Measurements from ENCODE around the gene OCRL.
"Not testable (repeated sequence)": the region's sequence is repeated elsewhere in the genome, so short reads cannot be mapped to it uniquely, and the experiment has no call there.

OCRL gene

GRCh38 chrX:129540722-129541184 lies 694 bp downstream of the OCRL start:
- no peak for DNase-seq

GRCh38 chrX:129544780-129545179 lies 4.7 kb downstream of the OCRL start:
- no peak for DNase-seq

- DNase-seq: no peak
These were observed 5.3 kb downstream of the OCRL start for GRCh38 chrX:129545408-129545807.

- no peak for DNase-seq
These were observed 9.1 kb downstream of the OCRL start for GRCh38 chrX:129549124-129549523.

- no peak for DNase-seq
These were observed 13.7 kb downstream of the OCRL start for GRCh38 chrX:129553619-129554288.

- DNase-seq: not testable (repeated sequence)
These were observed 14.8 kb downstream of the OCRL start for GRCh38 chrX:129554816-129555215.

GRCh38 chrX:129556806-129557315 lies 16.8 kb downstream of the OCRL start:
- no peak for DNase-seq

- no peak for DNase-seq
These were observed 17.9 kb downstream of the OCRL start for GRCh38 chrX:129557844-129558480.

- no peak for DNase-seq
These were observed 19.7 kb downstream of the OCRL start for GRCh38 chrX:129559783-129560182.

- no peak for DNase-seq
These were observed 21.4 kb downstream of the OCRL start for GRCh38 chrX:129561453-129561852.

GRCh38 chrX:129564345-129564744 lies 24.3 kb downstream of the OCRL start:
- not testable (repeated sequence) for DNase-seq

GRCh38 chrX:129565046-129565650 lies 25.1 kb downstream of the OCRL start:
- DNase-seq: no peak

GRCh38 chrX:129566073-129566472 lies 26.0 kb downstream of the OCRL start:
- DNase-seq: no peak

GRCh38 chrX:129568349-129568748 lies 28.3 kb downstream of the OCRL start:
- no peak for DNase-seq

- no peak for DNase-seq
These were observed 32.4 kb downstream of the OCRL start for GRCh38 chrX:129572422-129572821.

- not testable (repeated sequence) for DNase-seq
These were observed 33.6 kb downstream of the OCRL start for GRCh38 chrX:129573652-129574051.

- no peak for DNase-seq
These were observed 34.2 kb downstream of the OCRL start for GRCh38 chrX:129574214-129574613.

- DNase-seq: no peak
These were observed 36.5 kb downstream of the OCRL start for GRCh38 chrX:129576539-129576938.

GRCh38 chrX:129577473-129577872 lies 37.4 kb downstream of the OCRL start:
- DNase-seq: no peak

GRCh38 chrX:129577877-129578276 lies 37.8 kb downstream of the OCRL start:
- DNase-seq: no peak

GRCh38 chrX:129581904-129582303 lies 41.8 kb downstream of the OCRL start:
- no peak for DNase-seq

GRCh38 chrX:129585167-129585566 lies 45.1 kb downstream of the OCRL start:
- no peak for DNase-seq

GRCh38 chrX:129585691-129586090 lies 45.6 kb downstream of the OCRL start:
- no peak for DNase-seq

GRCh38 chrX:129586446-129586845 lies 46.4 kb downstream of the OCRL start:
- no peak for DNase-seq
